HG02623 (cell line): ENCODE results near the gene C12orf76.
"Not testable (repeated sequence)": the region's sequence is repeated elsewhere in the genome, so short reads cannot be mapped to it uniquely, and the experiment has no call there.

Experiments
- ATAC-seq: cut with Tn5 transposase; IDR thresholded peaks from one replicate; pipeline ENCODE4 v1.9.1; 2021; ENCODE audit warnings: moderate library complexity; ENCODE audit not compliant: unreplicated experiment

The C12orf76 gene

GRCh38 chr12:110024051-110024450, 24.3 kb downstream of the C12orf76 start:
- ATAC-seq = no peak

GRCh38 chr12:110023059-110023980, 25.0 kb downstream of the C12orf76 start:
- no peak for ATAC-seq

DNA sequence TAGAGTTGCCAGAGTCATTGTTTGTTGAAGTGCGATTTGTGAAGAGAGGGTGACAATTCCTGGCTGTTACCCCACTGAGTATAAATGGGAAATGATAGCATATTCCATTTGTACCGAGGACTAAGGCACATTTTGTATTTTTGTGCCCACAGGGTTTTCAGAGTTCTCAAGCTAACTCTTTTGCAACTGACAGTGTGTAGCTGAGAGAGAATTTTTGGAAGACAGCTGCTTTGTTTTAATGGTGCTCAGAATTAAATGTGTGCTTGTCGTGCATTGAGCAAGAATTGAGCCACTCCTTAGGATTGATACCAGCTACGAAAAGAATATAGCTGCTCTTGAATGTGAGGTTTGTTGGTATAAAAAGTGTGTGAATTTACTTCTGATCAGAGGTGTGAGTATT, 27.4 kb downstream of the C12orf76 start:
- no peak for ATAC-seq

DNA sequence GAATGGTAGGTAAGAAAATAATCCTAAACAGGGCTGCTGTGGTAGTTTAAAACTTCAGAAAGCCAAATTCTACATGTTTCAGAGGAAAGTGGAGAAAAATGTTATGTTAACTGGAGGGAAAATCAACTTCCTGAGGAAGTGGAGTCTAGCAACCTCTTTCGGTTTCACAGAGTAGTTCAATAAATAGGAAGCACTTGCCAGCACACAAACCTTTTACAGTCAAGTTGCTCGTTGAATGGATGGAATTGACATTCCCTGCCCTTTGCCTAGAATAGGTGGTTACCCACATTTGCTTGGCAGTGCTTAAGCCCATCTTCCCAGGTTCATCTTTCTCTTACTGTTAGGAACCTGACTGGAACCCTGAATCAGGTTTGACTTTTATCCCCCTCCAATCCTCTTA, 33.2 kb downstream of the C12orf76 start:
- no peak for ATAC-seq

DNA sequence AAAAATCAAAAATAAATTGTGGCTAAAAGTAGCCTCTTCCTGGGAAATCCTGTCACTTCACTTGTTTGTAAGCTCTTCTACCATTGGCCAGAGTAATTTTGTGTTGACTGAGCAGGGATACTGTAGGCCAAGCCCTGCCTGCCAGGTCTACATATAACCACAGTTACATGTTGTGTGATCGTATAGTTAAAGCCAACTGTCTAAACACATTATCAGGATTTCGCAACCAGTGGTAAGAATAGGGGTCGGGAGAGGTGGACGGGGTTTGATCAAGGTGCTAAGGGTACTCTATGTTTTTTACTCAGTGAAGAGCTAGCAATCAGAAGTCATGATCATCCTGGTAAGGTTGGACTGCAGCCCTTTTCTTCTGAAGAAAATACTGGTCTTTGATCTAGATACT, 35.7 kb downstream of the C12orf76 start:
- no peak for ATAC-seq

DNA sequence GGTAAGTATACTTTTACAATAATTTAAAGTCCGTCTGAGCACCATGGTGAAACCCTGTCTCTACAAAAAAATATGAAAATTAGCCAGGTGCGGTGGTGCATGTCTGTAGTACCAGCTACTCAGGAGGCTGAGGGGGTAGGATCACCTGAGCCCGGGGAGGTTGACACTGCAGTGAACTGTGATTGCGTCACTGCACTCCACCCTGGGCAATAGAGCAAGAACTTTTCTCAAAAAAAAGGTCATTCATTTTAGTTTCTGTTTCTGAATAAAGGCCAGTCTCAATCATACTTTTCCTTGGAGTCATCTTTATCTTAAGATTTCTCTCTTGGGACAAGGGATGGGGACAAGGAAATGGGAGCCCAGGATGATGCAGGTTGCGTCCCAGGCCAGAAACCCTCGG, 36.2 kb downstream of the C12orf76 start:
- ATAC-seq = peak; percentile 61

DNA sequence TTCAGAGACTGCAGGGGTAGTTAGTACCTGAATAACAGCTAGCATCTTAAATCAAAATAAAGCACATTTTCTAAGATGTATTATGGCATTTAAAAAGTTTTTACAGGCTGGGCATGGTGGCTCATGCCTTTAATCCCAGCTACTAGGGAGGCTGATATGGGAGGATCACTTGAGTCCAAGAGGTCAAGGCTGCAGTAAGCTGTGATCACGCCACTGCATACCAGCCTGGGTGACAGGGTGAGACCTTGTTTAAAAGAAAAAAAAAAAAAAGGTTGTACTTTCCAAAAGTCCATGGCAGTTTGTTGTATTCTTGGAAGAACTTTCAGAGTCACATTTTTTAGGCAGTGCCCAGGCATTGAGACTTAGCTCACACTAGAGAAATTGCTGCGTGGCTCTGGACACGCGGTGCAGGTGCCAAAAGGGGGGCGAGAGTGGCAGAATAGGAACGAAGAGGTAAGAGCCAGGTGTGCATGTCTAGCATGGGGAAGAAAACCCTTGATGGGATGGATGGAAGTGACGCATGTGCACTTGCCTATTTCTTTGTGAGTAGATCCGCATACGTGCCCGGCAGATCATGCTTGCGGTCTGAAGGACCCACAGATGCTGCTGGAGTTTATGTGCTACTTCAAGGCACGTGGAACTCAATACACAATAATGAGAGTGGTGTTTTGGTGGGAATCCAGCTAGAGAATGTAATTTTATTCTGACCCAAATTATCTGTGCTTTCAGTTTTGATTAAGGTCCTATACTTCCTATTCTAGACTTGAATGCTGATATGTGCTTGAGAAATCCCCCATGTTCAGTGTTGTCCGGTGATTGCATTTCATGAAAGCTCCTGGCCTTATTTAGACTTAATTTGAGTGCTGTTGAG, 37.2 kb downstream of the C12orf76 start:
- no peak for ATAC-seq

- ATAC-seq = not testable (repeated sequence)
These were observed 39.5 kb downstream of the C12orf76 start for GRCh38 chr12:110008681-110009398.

GRCh38 chr12:110007881-110008280, 40.4 kb downstream of the C12orf76 start:
- no peak for ATAC-seq

DNA sequence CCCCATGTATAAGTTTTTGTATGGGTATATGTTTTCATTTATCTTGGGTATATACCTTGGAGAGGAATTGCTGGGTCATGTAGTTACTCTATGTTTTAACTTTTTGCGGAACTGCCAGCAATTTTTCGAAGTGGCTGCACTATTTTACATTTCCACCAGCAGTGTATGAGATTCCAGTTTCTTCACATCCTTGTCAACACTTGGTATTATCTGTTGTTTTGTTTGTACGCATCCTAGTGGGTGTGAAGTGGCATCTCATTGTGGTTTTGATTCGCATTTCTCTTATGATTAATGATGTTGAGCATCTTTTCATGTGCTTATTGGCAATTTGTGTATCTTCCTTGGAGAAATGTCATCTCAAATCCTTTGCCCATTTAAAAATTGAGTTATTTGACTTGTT, 42.2 kb downstream of the C12orf76 start:
- ATAC-seq = no peak

GRCh38 chr12:110005319-110005973, 42.9 kb downstream of the C12orf76 start:
- ATAC-seq = peak; percentile 51

DNA sequence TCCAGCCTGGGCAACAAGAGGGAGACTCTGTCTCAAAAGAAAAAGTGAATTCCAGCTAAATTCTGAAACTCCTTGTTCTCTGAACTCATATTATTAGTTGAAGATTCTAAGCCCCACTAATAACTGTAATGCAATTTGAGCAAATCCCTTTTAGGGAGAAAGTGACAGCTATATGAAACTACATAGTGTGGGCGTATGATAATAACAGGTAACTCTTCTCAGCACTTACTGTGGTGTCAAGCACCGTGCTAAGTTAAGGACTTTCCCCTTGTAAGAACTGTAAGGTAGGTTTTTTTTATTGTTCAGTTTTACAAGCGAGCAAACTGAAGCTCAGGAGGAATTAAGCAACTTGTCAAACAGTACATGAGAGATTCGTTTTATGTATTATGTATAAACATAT, 43.7 kb downstream of the C12orf76 start:
- no peak for ATAC-seq

GRCh38 chr12:110002676-110003515, 45.4 kb downstream of the C12orf76 start:
- ATAC-seq = no peak

GRCh38 chr12:110001596-110001995, 46.7 kb downstream of the C12orf76 start:
- no peak for ATAC-seq

DNA sequence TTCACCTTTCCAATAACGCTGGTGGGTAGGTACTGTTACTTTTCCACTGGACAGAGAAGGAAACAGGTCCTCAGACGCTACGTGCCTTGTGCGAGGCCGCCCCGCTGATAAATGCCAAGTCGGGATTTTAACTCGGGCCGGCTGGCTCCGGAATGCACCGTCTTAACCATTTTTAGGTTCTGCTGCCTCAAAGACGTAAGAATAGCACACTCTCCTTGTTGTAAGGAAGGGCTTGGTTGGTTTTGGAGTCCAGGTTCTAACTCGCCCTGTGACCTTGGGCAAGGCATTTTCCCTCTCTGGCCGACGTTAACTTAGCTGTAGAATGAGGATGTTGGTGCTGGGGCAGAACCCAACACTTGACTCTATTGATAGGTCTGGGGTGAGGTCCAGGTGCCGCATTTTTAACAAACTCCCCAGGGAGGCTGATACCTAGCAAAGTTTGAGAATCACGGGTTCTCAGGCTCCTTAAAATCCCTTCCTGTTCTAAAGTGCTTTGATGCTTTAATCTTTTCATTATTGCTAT, 48.3 kb downstream of the C12orf76 start:
- no peak for ATAC-seq

- no peak for ATAC-seq
These were observed 48.7 kb downstream of the C12orf76 start for GRCh38 chr12:109999649-109999971.

GRCh38 chr12:109998904-109999648, 49.2 kb downstream of the C12orf76 start, which contains the start of gene ANKRD13A:
ANKRD13A (plus strand) TSS chr12:109999430; CDS start chr12:109999689, 259 bp downstream.
- ATAC-seq = peak; percentile 39

DNA sequence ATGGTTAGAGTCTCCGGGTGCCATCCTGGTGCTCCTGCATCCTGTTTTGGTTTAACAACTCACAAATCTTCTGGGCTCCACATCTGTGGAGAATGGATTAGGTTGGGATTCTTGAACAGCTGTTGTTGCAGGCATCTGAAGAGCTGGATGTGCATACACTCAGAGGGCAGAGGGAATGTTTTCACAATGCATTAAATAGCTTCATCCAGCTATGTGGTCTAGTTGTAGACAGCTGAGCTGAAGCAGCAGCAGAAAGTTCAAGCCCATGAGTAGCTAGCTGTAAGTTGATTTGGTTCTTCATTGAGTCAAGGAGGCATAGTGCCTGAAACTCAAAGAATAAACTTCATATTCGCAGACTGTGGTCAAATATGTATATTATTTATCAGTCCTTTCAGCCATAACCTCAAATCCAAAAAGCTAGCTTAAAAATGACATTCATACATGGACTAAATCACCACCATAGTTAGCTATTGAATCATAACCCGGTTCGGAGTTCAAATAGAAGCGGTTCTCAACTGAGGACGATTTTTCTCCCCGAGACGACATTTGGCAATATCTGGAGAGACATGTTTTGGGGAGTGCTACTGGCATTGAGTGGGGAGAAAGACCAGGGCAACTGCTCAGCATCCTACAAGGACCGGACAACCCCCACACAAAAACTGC, 50.0 kb downstream of the C12orf76 start:
- ATAC-seq = no peak
